Hematopoietic multipotent progenitor cell (in vitro differentiated cells): ENCODE measurements around the gene TMPRSS4. TPM values are rescaled to one million over a fixed set of nuclear protein-coding genes. Genes with fewer than 3 reads are reported as not detected.

Experiments used
- DNase-seq, 3 donors: peaks; one replicate each; pipeline ENCODE4 v3.0.0-alpha.2; 2011 to 2015; ENCODE audit warnings: low read depth in 2 of 3, low spot score in 2 of 3
- total RNA-seq: library from RNA; depleted of rRNA; stranded (reverse); fragments of >200 nt; gene quantifications from one replicate; pipeline ENCODE4 v1.2.3, GENCODE V29; 2012

Gene TMPRSS4
- total RNA-seq, 1 donor, result not detected

DNA sequence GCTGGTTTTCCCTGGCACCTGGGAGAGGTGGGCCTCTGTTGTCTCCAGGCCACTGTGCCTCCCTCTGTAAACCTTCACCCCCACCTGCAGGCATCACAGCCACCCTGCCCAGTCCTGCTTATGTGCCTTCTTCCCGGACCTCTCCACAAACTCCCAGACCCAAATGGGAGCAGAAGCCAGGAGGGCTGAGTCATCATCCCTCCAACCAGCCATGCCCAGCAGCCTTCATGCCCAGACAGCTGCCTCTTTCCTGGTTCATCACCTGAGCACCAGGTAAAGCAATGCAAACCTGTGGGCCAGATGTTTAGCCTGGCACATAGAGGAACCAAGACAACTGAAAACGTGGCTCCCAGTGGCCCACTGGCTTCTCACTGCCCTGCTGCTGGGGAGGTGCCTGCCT, 2.1 kb upstream of the TMPRSS4 start:
- no peak for DNase-seq

- DNase-seq, result no peak
These were observed 2.1 kb downstream of the TMPRSS4 start for GRCh38 chr11:118078911-118079411.

DNA sequence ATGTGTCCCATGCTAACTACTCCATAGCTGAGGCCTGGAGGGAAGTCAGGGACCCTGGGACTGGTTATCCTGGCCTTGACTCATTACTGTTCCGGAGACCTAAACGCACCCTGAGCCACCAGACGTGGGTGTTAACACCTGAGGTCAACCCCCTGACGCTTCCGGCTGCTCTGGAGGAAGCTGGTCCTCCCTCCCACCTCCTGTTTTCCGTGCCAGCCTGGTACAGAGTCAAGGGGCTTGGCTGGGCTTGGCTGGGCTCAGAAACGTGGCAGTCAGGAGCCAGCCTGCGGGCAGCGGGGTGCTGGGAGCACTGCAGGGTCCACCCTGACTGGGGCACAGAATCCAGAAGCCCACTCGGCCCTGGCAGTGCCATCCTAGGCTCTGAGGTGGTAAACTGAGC, 2.6 kb downstream of the TMPRSS4 start:
- no peak for DNase-seq

GRCh38 chr11:118080296-118080695, 3.4 kb downstream of the TMPRSS4 start:
- no peak for DNase-seq

GRCh38 chr11:118081241-118081958, 4.5 kb downstream of the TMPRSS4 start:
- DNase-seq, result no peak

DNA sequence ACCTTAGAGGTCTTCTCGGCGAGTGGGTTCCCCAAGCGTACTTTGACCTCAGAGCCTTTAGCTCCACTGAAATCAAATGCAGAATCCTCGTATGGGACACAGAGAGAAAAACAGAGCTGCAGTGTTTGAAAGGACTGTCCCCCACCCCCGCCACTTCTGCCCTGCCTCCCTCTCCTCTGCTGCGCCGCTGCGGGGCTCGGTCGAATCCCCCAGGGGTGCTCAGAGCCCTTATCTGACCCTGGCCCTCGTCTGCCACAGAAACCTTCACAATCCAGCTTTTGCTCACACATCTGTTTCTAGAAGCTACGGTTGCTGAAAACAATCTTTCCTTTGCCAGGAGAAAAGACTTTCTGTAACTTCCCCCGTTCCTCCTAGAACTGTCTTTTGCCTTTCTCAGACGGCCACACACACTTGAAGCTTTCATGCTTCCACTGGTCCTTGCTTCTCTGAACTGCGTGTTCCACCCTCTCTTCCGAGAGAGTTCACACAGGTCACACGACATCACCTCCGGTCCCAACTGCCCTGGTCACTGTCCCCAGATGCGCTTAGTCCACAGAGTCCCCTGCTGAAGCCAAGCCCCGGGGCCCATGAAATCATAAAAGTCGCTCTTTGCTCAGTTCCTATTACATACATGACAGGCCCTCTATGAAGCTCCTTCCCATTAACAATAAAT, 6.1 kb downstream of the TMPRSS4 start:
- no peak for DNase-seq

- peak in 2 of 3 donors; percentile 44 to 78 for DNase-seq
These were observed 7.4 kb downstream of the TMPRSS4 start for GRCh38 chr11:118084247-118084646.

DNA sequence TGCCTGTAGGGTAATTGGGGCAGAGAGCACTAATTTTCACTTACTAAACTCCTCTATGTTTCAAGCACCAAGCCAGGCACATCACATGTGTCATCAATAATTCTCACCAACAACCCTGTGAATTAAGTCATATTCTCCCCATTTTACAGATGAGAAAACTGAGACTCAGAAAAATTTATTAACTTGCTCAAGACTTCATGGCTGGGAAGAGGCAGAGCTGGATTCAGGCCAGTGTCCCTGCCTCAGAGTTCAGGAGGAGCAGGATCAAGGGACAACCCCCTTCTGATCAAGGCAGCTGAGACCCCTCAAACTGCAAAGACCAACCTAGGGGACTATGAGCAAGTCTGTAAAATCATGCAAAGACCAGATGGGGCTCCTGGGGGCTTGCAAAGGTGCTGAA, 7.8 kb downstream of the TMPRSS4 start:
- no peak for DNase-seq

- DNase-seq, result no peak
These were observed 10.3 kb downstream of the TMPRSS4 start, which contains the start of gene SMIM35 for GRCh38 chr11:118086913-118087768. Gene SMIM35, minus strand, starts transcription at chr11:118086963. Its CDS starts 206 bp downstream, at chr11:118086757.

GRCh38 chr11:118087931-118088330, 11.1 kb downstream of the TMPRSS4 start:
- DNase-seq, result no peak

DNA sequence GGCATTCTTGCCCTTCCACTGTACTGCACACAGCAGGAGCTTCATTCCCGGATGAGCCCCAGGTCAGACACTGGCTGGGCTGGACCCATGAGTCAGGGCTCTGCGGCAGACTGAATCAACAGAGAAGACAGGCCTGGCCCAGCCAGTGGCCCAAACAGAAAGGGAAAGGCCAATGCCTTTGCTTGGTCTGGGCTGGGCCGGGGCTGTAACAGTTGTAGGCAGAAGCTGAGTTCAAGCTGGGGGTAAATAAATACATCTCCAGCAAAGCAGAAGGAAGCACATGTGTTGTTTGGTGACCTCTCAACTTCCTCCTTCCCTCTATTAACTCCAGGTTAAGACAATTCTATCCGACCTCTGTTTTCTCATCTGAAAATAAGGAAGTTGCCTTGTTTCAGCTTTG, 11.7 kb downstream of the TMPRSS4 start:
- DNase-seq, result peak in 2 of 3 donors; percentile 74 to 92

GRCh38 chr11:118090545-118091162, 13.8 kb downstream of the TMPRSS4 start:
- no peak for DNase-seq

- DNase-seq, result no peak
These were observed 14.8 kb downstream of the TMPRSS4 start for GRCh38 chr11:118091690-118092089.

DNA sequence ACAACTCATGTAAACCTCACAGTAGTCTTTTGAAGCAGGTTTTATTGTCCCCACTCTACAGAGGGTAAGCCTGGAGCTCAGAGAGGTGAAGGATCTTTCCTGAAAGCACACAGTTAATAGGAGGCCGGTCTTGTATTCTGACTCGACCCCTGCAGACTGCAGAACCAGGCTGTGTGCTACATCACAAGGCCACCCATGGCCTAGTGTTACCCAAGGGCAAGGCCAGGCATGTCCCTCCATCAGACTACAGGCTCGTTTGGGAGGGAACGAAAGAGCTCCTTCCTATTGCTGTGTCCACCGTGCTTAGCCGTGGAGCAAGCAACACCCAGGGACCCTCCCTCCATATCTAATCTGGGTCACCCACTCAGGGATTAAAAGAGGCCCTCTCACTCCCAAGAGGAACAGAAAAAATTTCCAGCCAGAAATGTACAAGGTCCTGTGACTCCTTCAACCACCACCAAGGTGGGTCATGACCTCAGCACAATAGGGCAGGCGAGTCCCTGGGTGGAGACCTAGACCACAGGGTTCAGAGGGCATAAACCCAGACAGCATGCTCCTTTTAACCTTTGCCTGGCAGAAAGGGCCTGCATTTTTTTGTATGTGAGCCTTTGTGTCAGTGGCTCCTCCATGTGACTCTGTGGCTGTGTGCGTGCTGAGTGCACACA, 16.2 kb downstream of the TMPRSS4 start:
- no peak for DNase-seq

DNA sequence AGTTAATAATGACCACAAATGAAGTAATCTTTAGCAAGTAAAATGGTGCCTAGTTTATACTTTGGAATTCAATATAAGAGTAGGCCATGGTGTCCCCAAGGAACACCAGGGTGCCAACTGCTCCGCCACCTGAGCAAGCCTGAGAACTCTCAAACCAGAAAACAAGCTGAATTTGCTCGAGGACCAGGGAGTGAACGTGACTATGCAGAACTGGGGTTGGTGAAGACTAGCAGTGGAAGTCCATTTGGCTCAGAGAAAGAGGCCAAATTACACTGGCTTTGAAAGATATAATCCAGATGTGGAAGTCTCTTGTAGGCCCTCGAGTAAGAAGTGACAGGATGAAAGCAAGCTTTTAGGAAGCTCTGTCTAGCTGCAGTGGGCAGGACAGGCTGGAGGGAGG, 18.6 kb downstream of the TMPRSS4 start:
- no peak for DNase-seq

DNA sequence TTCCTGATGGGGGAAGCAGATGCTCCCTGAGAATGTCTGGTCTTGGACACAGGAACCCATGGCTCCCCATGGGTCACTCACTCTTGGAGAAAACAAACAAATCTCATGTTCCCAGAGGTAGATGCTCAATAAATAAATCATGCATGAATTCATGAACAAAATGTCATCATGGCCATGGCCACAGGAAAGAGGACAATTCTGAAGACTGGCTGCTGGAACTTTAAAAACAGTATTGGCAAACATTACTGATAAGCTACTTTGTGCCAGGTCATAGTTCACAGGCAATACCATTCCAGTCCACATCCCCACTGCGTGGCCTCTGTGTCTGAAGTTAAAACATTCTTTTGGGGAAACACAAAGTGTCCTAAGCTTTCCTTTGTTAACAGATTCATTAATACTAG, 19.1 kb downstream of the TMPRSS4 start:
- no peak for DNase-seq

GRCh38 chr11:118098996-118099837, 22.3 kb downstream of the TMPRSS4 start:
- DNase-seq, result no peak

GRCh38 chr11:118099838-118100556, 23.1 kb downstream of the TMPRSS4 start:
- DNase-seq, result no peak
